LNCAP (cell line): ENCODE results near the gene VGLL2.

ENCODE experiments used
- TF ChIP-seq, protein P1 (sequence below): fragments of 450-650 bp; IDR thresholded peaks from 2 replicates; pipeline ENCODE4 v1.5.1; 2017; ENCODE audit warnings: mild to moderate bottlenecking

Gene VGLL2

DNA sequence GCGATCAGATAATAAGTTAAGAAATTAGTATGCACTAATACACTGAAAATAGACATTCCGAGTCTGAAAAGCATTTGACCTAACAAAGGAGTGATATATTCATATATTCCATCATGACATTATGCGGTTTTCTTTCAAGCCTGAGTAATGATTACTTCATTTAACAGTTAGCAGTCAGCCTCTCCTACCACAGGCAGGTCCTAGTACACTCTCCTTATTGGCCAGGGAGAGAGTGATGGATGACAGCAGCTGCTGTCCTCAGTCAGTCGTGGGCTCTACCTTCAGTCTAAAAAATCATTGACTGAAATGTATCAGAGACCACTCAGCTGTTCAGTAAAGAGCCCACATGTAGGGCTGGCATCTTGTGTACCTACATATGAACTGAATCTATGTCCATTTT, 33.2 kb upstream of the VGLL2 start:
- TF ChIP-seq, protein P1, sequence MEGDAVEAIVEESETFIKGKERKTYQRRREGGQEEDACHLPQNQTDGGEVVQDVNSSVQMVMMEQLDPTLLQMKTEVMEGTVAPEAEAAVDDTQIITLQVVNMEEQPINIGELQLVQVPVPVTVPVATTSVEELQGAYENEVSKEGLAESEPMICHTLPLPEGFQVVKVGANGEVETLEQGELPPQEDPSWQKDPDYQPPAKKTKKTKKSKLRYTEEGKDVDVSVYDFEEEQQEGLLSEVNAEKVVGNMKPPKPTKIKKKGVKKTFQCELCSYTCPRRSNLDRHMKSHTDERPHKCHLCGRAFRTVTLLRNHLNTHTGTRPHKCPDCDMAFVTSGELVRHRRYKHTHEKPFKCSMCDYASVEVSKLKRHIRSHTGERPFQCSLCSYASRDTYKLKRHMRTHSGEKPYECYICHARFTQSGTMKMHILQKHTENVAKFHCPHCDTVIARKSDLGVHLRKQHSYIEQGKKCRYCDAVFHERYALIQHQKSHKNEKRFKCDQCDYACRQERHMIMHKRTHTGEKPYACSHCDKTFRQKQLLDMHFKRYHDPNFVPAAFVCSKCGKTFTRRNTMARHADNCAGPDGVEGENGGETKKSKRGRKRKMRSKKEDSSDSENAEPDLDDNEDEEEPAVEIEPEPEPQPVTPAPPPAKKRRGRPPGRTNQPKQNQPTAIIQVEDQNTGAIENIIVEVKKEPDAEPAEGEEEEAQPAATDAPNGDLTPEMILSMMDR, result no peak

DNA sequence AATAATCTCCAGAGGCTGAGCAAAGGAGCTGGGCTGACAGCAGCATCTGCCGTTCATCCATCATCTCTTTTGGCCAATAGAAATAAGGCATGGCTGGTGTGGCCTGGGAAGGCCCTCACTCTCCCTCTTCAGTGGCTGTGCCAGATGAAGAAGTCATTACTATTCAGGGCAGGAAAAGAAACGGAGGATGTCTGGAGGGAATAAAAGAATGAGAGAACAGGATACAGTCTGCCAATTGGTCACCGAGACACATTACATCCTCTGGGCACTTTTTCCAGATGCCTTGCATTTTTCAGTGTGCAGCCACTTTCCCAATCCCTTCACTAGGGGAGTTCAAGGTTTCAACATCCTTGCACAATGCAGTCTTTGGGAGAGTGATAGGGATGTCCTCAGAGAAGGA, 32.2 kb upstream of the VGLL2 start:
- TF ChIP-seq, protein P1, result no peak

DNA sequence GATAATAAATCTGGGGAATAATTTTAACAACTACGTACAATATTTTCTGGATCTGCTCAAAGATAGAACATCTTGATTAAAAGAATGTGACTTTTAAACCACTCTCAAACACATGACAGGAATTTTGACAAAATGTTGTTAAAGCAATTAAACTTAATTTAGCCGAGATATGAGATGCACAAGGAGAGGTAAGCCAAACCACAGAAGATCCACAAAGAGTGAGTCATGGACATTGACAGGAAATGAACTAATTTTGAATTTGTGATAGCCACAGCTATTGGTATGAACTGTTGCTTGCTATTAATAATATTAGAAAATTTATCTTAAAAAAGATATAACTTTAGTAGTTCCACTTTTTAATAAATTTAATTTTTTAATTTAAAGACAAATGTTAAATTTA, 27.8 kb upstream of the VGLL2 start:
- TF ChIP-seq, protein P1, result no peak

DNA sequence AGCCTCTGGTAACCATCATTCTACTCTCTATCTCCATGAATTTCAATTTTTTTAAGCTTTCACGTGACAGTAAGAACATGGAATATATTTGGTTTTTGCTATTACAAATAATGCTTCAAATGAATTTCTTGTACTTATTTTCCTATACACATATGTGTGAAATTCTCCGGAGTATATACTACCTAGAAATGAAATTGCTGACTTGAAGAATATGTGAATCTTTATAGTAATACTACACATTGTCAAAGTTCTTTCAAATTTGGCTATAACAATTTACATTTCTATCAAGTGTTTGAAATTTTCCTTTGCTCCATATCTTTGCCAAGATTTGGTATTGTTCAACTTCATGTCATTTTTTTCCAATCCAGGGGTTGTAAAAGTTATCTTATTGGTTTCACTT, 11.6 kb upstream of the VGLL2 start:
- TF ChIP-seq, protein P1, result no peak

DNA sequence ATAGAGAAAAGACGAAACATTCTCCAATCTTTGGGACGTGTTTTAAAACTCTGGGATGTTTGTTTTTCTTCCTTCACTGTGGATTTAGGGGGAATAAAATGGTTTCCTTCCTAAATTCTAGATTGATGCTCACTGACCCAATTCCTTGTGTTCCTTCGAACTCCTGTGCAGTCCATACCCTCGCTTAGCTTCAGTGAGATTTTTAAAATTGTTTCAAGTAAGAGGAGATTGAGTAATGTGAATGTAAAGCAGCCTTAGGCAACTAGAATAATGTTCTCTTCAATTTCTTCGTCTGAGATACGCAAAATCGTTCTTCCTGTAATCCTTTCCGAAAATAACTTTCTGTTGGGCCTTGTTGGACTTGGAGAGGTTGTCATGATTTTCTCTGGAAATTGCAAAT, 2.6 kb upstream of the VGLL2 start:
- TF ChIP-seq, protein P1, result no peak

GRCh38 chr6:117263353-117263927, 1.9 kb upstream of the VGLL2 start:
- TF ChIP-seq, protein P1, result no peak

DNA sequence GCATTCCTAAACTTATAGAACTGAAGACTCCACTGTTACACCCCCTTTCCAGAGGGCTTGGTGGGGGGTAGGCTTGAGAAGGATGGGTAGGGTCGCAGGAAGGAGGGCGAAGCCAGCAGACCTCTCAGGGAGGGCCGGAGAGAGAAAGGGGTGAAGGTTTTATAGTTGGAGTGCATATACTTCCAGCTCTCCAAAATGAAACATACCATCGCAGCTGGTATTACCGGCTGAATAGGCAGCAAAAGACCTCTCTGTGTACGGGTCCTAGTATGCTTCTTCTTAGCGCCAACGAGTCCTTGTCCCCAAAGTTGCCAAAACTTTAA, 1.0 kb upstream of the VGLL2 start:
- TF ChIP-seq, protein P1, result no peak

GRCh38 chr6:117264692-117265409, 507 bp upstream of the VGLL2 start:
- TF ChIP-seq, protein P1, result no peak
